K562 (cell line): ENCODE measurements around the gene IL4R. TPM values are rescaled to one million over a fixed set of nuclear protein-coding genes. Genes with fewer than 3 reads are reported as not detected.

Source experiments
- ARID4B ChIP-seq: sonication (generic); formaldehyde crosslinking; IDR thresholded peaks from 2 replicates; pipeline ENCODE4 v1.8.0; 2022; ENCODE audit warnings: mild to moderate bottlenecking, missing genetic modification reagents
- RBM25 ChIP-seq: fragments of 200-400 bp; formaldehyde crosslinking; IDR thresholded peaks from 2 replicates; pipeline ENCODE4 v1.6.1; 2018; ENCODE audit warnings: low read length, low read depth, moderate library complexity; ENCODE audit not compliant: severe bottlenecking
- SPI1 ChIP-seq: IDR thresholded peaks from 2 replicates; pipeline ENCODE4 v1.6.1; 2011; ENCODE audit warnings: low read depth, low read length, control low read depth, borderline replicate concordance
- TAF15 ChIP-seq: fragments of 200-400 bp; formaldehyde crosslinking; IDR thresholded peaks from 2 replicates; pipeline ENCODE4 v1.6.1; 2017; ENCODE audit warnings: mild to moderate bottlenecking, low read depth, low read length, moderate library complexity
- ZBTB40 ChIP-seq, 2 experiments: fragments of 450-650 bp in 1 of 2; sonication (generic) in 1 of 2; formaldehyde crosslinking in 1 of 2; IDR thresholded peaks; 2 replicates each; pipeline versions ENCODE4 v1.7.1 to v1.9.0; 2016 to 2022; ENCODE audit warnings: inconsistent platforms in 1 of 2, mild to moderate bottlenecking in 1 of 2, missing genetic modification reagents in 1 of 2
- ZNF780A ChIP-seq: fragments of 250-450 bp; sonication (Bioruptor Pico); IDR thresholded peaks from 2 replicates; pipeline ENCODE4 v1.5.0; 2021; ENCODE audit warnings: mild to moderate bottlenecking
- polyA plus RNA-seq, 8 experiments: library from polyadenylated mRNA; depleted of rRNA in 4 of 8; stranded (reverse) in 5 of 8; unstranded in 3 of 8; fragments of >200 nt; fragmentation: Nextera tagmentation in 2 of 8; fragmentation: Illumina TruSeq in 1 of 8; extraction: Ambion mirVana in 2 of 8; extraction: Trizol in 1 of 8; gene quantifications; 2 replicates each; pipeline versions ENCODE4 v1.2.1 to v1.2.3, GENCODE V29; 2011 to 2014; ENCODE audit warnings: inconsistent platforms in 1 of 8, missing spikeins in 1 of 8
- total RNA-seq, 7 experiments: library from RNA; depleted of rRNA in 6 of 7; stranded (reverse); fragments of >200 nt in 6 of 7; fragmentation: Illumina TruSeq in 2 of 7; extraction: Trizol in 2 of 7; gene quantifications; 2 replicates each; pipeline versions ENCODE4 v1.2.1 to v1.2.3, GENCODE V29; 2011 to 2021; ENCODE audit warnings: low replicate concordance in 1 of 7

The IL4R gene
- total and polyA plus RNA-seq, 9 of the 15 experiments (the other 6 are each of a cell fraction or from before 2014, with no cell fraction given): 0.17 to 5.8 (median 3.3) TPM

GRCh38 chr16:27398894-27399853 is 85.4 kb downstream of the IL4R start (continued):
- peak; percentile 77 for TF ChIP-seq ZBTB40 (IDR thresholded peaks at IDR 0.05)
- TF ChIP-seq ZBTB40 (CRISPR knock-in tag; IDR thresholded peaks at IDR 0.05): no peak
- TF ChIP-seq RBM25: peak; percentile 47
- TF ChIP-seq ARID4B (CRISPR knock-in tag): no peak
- TF ChIP-seq ZNF780A (CRISPR knock-in tag): no peak
- no peak for TF ChIP-seq TAF15
- TF ChIP-seq SPI1: peak; percentile 92
